Measurements from ENCODE around the gene NUDT13. TPM values are rescaled to one million over a fixed set of nuclear protein-coding genes. Genes with fewer than 3 reads are reported as not detected.
A peak's percentile ranks its signal among the peaks of the same experiment; 100 is the strongest.

NUDT13 gene
- total RNA-seq, 1 donor from 2014 or later: 3.4 TPM

- Mint-ChIP-seq H3K27me3 (ENCODE audit: low read depth) (no peaks in the 10 kb centered on the region), H3K36me3 (ENCODE audit: low read depth) (peaks cover 1% of the 10 kb centered on the region), H3K4me1 (peaks cover 21% of the 10 kb centered on the region), H3K27ac (ENCODE audit: unreplicated experiment) (no peak overlapping the region), H3K4me3 (no peak overlapping the region), H3K9me3 (no peaks in the 10 kb centered on the region)
- no peak for TF ChIP-seq CTCF (conservative IDR thresholded peaks at IDR 0.05)
- DNase-seq (ENCODE audit: low read depth, low spot score): no peak
Observed at GRCh38 chr10:73086816-73087215, 23.4 kb upstream of the NUDT13 start.

- Mint-ChIP-seq H3K27ac (ENCODE audit: unreplicated experiment) (no peak overlapping the region), H3K9me3 (no peaks in the 10 kb centered on the region), H3K27me3 (ENCODE audit: low read depth) (no peaks in the 10 kb centered on the region), H3K4me1 (peaks cover 20% of the 10 kb centered on the region), H3K4me3 (no peak overlapping the region), H3K36me3 (ENCODE audit: low read depth) (peaks cover 3% of the 10 kb centered on the region)
- DNase-seq (ENCODE audit: low read depth, low spot score): no peak
- no peak for TF ChIP-seq CTCF (conservative IDR thresholded peaks at IDR 0.05)
Observed at GRCh38 chr10:73088304-73088703, 22.0 kb upstream of the NUDT13 start.

GRCh38 chr10:73092830-73093229 is 17.4 kb upstream of the NUDT13 start:
- no peak for TF ChIP-seq CTCF (conservative IDR thresholded peaks at IDR 0.05)
- Mint-ChIP-seq H3K36me3 (ENCODE audit: low read depth) (peaks cover 3% of the 10 kb centered on the region), H3K27me3 (ENCODE audit: low read depth) (no peaks in the 10 kb centered on the region), H3K4me1 (peaks cover 49% of the 10 kb centered on the region), H3K9me3 (no peaks in the 10 kb centered on the region), H3K4me3 (peak overlapping the region; percentile 83), H3K27ac (ENCODE audit: unreplicated experiment) (no peak overlapping the region)
- no peak for DNase-seq (ENCODE audit: low read depth, low spot score)

GRCh38 chr10:73093922-73094850 is 16.1 kb upstream of the NUDT13 start:
- Mint-ChIP-seq H3K27me3 (ENCODE audit: low read depth) (no peaks in the 10 kb centered on the region), H3K27ac (ENCODE audit: unreplicated experiment) (no peak overlapping the region), H3K4me3 (peak overlapping the region; percentile 92), H3K9me3 (no peaks in the 10 kb centered on the region), H3K36me3 (ENCODE audit: low read depth) (peaks cover 3% of the 10 kb centered on the region), H3K4me1 (peaks cover 45% of the 10 kb centered on the region)
- DNase-seq (ENCODE audit: low read depth, low spot score): no peak
- TF ChIP-seq CTCF (conservative IDR thresholded peaks at IDR 0.05): no peak

- H3K27ac Mint-ChIP-seq (ENCODE audit: unreplicated experiment): peak overlapping the region; percentile 85
- H3K27me3 Mint-ChIP-seq (ENCODE audit: low read depth): no peaks in the 10 kb centered on the region
- peaks cover 3% of the 10 kb centered on the region for H3K36me3 Mint-ChIP-seq (ENCODE audit: low read depth)
- TF ChIP-seq CTCF (conservative IDR thresholded peaks at IDR 0.05): no peak
- peak overlapping the region; percentile 92 for H3K4me3 Mint-ChIP-seq
- H3K9me3 Mint-ChIP-seq: no peaks in the 10 kb centered on the region
- DNase-seq (ENCODE audit: low read depth, low spot score): no peak
- peaks cover 42% of the 10 kb centered on the region for H3K4me1 Mint-ChIP-seq
Observed at GRCh38 chr10:73094986-73095480, 15.2 kb upstream of the NUDT13 start.

Measured in neural crest cell (in vitro differentiated cells).